Upper lobe of right lung (tissue), 1 donor: ENCODE measurements around the gene DBNDD2. TPM values are rescaled to one million over a fixed set of nuclear protein-coding genes. Genes with fewer than 3 reads are reported as not detected.

ENCODE experiments used
- ATAC-seq: fragments of 200-7000 bp; cut with Tn5 transposase; one replicate; pipeline ENCODE4 v1.9.1; 2020; ENCODE audit warnings: mild to moderate bottlenecking, moderate library complexity
- DNase-seq: peaks from one replicate; pipeline ENCODE4 v3.0.0-alpha.2; 2020
- H3K27ac ChIP-seq: fragments of 200-600 bp; one replicate; pipeline ENCODE4 v1.8.0; 2022
- H3K27me3 ChIP-seq: fragments of 200-600 bp; one replicate; pipeline ENCODE4 v1.8.0; 2022; ENCODE audit warnings: mild to moderate bottlenecking
- H3K36me3 ChIP-seq: fragments of 200-600 bp; one replicate; pipeline ENCODE4 v1.8.0; 2022
- H3K4me1 ChIP-seq: fragments of 200-600 bp; one replicate; pipeline ENCODE4 v1.8.0; 2022
- H3K4me3 ChIP-seq: fragments of 200-600 bp; one replicate; pipeline ENCODE4 v1.8.0; 2022; ENCODE audit warnings: mild to moderate bottlenecking
- H3K9me3 ChIP-seq: fragments of 200-600 bp; one replicate; pipeline ENCODE4 v1.8.0; 2022
- CTCF ChIP-seq: fragments of 200-600 bp; IDR thresholded peaks from one replicate; pipeline ENCODE4 v1.8.0; 2022; ENCODE audit warnings: antibody characterized with exemption
- intact Hi-C: fragments of 100-400 bp; cut with DNase I; formaldehyde crosslinking; loops from one replicate; pipeline ENCODE4 v1.11.0; 2022
- total RNA-seq: library from RNA; stranded (reverse); fragmentation: NEBNext Ultra II Directional; extraction: Animal tissue kit (Norgen Biotek cat#: 25700); gene quantifications from one replicate; pipeline ENCODE4 v1.2.1, GENCODE V29; 2021
- donor health status: DM: no; HTN: yes; CAD: no; lungs with severe emphysema.

The DBNDD2 gene
- total RNA-seq, 1 donor from 2014 or later, result 66.2 TPM

- TF ChIP-seq CTCF, result no peak
- Histone ChIP-seq H3K27me3 (no peaks in the 10 kb centered on the region), H3K9me3 (no peaks in the 10 kb centered on the region), H3K36me3 (no peaks in the 10 kb centered on the region), H3K4me3 (no peak overlapping the region), H3K4me1 (no peaks in the 10 kb centered on the region), H3K27ac (no peak overlapping the region)
- DNase-seq (no peak), ATAC-seq (no peak)
- intact Hi-C loops, result no loop called here
Observed at GRCh38 chr20:45440891-45441685, 33.0 kb downstream of the DBNDD2 start.

- intact Hi-C loops, result no loop called here
- no peak for TF ChIP-seq CTCF
- no peaks in the 10 kb centered on the region for H3K27me3 ChIP-seq
- no peaks in the 10 kb centered on the region for H3K36me3 ChIP-seq
- no peaks in the 10 kb centered on the region for H3K4me1 ChIP-seq
- H3K4me3 ChIP-seq, result no peak overlapping the region
- H3K27ac ChIP-seq, result no peak overlapping the region
- DNase-seq (no peak), ATAC-seq (no peak)
- no peaks in the 10 kb centered on the region for H3K9me3 ChIP-seq
Observed at GRCh38 chr20:45441746-45442145, 33.7 kb downstream of the DBNDD2 start.

GRCh38 chr20:45444050-45444449 lies 36.0 kb downstream of the DBNDD2 start:
- no peak for ATAC-seq
- Histone ChIP-seq H3K36me3 (no peaks in the 10 kb centered on the region), H3K4me1 (peaks cover 1% of the 10 kb centered on the region), H3K4me3 (no peak overlapping the region), H3K27me3 (no peaks in the 10 kb centered on the region), H3K27ac (no peak overlapping the region), H3K9me3 (no peaks in the 10 kb centered on the region)
- no peak for TF ChIP-seq CTCF
- intact Hi-C loops, result no loop called here
- DNase-seq, result no peak

GRCh38 chr20:45445805-45446562 lies 37.9 kb downstream of the DBNDD2 start:
- intact Hi-C loops, result no loop called here
- H3K4me1 ChIP-seq, result peaks cover 5% of the 10 kb centered on the region
- no peak overlapping the region for H3K27ac ChIP-seq
- TF ChIP-seq CTCF, result peak; percentile 52
- no peaks in the 10 kb centered on the region for H3K27me3 ChIP-seq
- H3K9me3 ChIP-seq, result no peaks in the 10 kb centered on the region
- no peak overlapping the region for H3K4me3 ChIP-seq
- peak; percentile 73 for ATAC-seq
- no peaks in the 10 kb centered on the region for H3K36me3 ChIP-seq
- DNase-seq, result no peak

- intact Hi-C loops, result no loop called here
- H3K4me3 ChIP-seq, result no peak overlapping the region
- H3K4me1 ChIP-seq, result peaks cover 8% of the 10 kb centered on the region
- H3K27me3 ChIP-seq, result no peaks in the 10 kb centered on the region
- TF ChIP-seq CTCF, result no peak
- no peak for DNase-seq
- H3K36me3 ChIP-seq, result no peaks in the 10 kb centered on the region
- no peak overlapping the region for H3K27ac ChIP-seq
- ATAC-seq, result no peak
- no peaks in the 10 kb centered on the region for H3K9me3 ChIP-seq
Observed at GRCh38 chr20:45448270-45448669, 40.2 kb downstream of the DBNDD2 start.
